Fibroblast of lung (primary cell): ENCODE results near the gene RGS17.
"Not testable (repeated sequence)": the region's sequence is repeated elsewhere in the genome, so short reads cannot be mapped to it uniquely, and the experiment has no call there.

ENCODE experiments used
- CTCF ChIP-seq, 2 donors: IDR thresholded peaks in 1 of 2; conservative IDR thresholded peaks in 1 of 2; 1 replicate in 1 of 2; 2 replicates in 1 of 2; pipeline ENCODE4 v1.5.1; 2011 to 2012; ENCODE audit warnings: low read length in 2 of 2, control low read depth in 1 of 2, inconsistent platforms in 1 of 2, low read depth in 1 of 2, mild to moderate bottlenecking in 1 of 2
- EZH2 ChIP-seq: IDR thresholded peaks from 2 replicates; pipeline ENCODE4 v1.5.1; 2012; ENCODE audit warnings: low read length, control low read depth, mild to moderate bottlenecking; ENCODE audit errors: missing control alignments

DNA sequence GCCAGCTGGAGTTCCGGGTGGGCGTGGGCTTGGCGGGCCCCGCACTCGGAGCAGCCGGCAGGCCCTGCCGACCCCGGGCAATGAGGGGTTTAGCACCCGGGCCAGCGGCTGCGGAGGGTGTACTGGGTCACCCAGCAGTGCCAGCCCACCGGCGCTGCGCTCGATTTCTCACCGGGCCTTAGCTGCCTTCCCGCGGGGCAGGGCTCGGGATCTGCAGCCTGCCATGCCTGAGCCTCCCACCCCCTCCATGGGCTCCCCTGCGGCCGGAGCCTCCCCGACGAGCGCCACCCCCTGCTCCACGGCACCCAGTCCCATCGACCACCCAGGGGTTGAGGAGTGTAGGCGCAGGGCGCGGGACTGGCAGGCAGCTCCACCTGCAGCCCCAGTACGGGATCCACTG lies 2.6 kb upstream of the RGS17 start:
- TF ChIP-seq CTCF (conservative IDR thresholded peaks at IDR 0.05 in 1 of 2, IDR thresholded peaks at IDR 0.05 in 1 of 2; ENCODE audit: low read depth in 1 of 2, low read length in 2 of 2); EZH2: not testable (repeated sequence)
